T-cell (primary cell): ENCODE measurements around the gene MRGPRF. TPM values are rescaled to one million over a fixed set of nuclear protein-coding genes. Genes with fewer than 3 reads are reported as not detected.

Experiments used
- ATAC-seq, 4 experiments: fragments of 200-7000 bp in 3 of 4; fragments of 150-1000 bp in 1 of 4; cut with Tn5 transposase; replicated peaks in 1 of 4; 1 replicate in 3 of 4; 2 replicates in 1 of 4; pipeline ENCODE4 v1.10.0; 2021; ENCODE audit warnings: moderate library complexity in 3 of 4, mild to moderate bottlenecking in 2 of 4, moderate number of reproducible peaks in 1 of 4
- CTCF ChIA-PET, 2 donors: fragments of 300-600 bp; sonication (Branson Sonifier 250); formaldehyde crosslinking; loops; one replicate each; lab custom pipeline; 2022; ENCODE audit warnings: antibody characterized with exemption in 2 of 2; lab: Charles Lee
- POLR2A ChIA-PET, 2 donors: fragments of 300-600 bp; sonication (Branson Sonifier 250); formaldehyde crosslinking; loops; one replicate each; lab custom pipeline; 2022; ENCODE audit warnings: antibody characterized with exemption in 2 of 2; lab: Charles Lee
- DNase-seq, 35 experiments: peaks; one replicate each; pipeline versions ENCODE4 v3.0.0 to v3.0.0-alpha.2; 2013 to 2023
- H3K27ac ChIP-seq: one replicate; pipeline ENCODE4 v1.5.1; 2013; ENCODE audit warnings: low read length
- H3K27me3 ChIP-seq, 2 experiments: replicated peaks in 1 of 2; 1 replicate in 1 of 2; 2 replicates in 1 of 2; pipeline versions ENCODE4 v1.6.1 to v1.7.0; 2013; ENCODE audit warnings: low read length in 1 of 2, mixed read lengths in 1 of 2; ENCODE audit not compliant: control insufficient read depth in 2 of 2, insufficient read depth in 2 of 2; ENCODE audit errors: extremely low read depth in 1 of 2
- H3K36me3 ChIP-seq, 2 donors: 1 replicate in 1 of 2; 2 replicates in 1 of 2; pipeline versions ENCODE4 v1.6.1 to v1.7.0; 2013; ENCODE audit warnings: low read length in 1 of 2; ENCODE audit not compliant: control insufficient read depth in 2 of 2, insufficient read depth in 1 of 2; ENCODE audit errors: extremely low read depth in 1 of 2
- H3K4me1 ChIP-seq, 2 experiments: 1 replicate in 1 of 2; 2 replicates in 1 of 2; pipeline versions ENCODE4 v1.6.1 to v1.7.0; 2013; ENCODE audit warnings: low read length in 2 of 2, mixed read lengths in 1 of 2; ENCODE audit not compliant: insufficient read depth in 2 of 2, control insufficient read depth in 1 of 2; ENCODE audit errors: extremely low read depth in 1 of 2
- H3K4me3 ChIP-seq, 2 donors: 1 replicate in 1 of 2; 2 replicates in 1 of 2; pipeline versions ENCODE4 v1.5.1 to v1.7.0; 2013; ENCODE audit warnings: mild to moderate bottlenecking in 2 of 2, low read length in 1 of 2, moderate library complexity in 1 of 2; ENCODE audit not compliant: control insufficient read depth in 1 of 2; ENCODE audit errors: extremely low read depth in 1 of 2
- H3K9me3 ChIP-seq: 2 replicates; pipeline ENCODE4 v1.7.0; 2013
- H3K27ac Mint-ChIP-seq, 2 donors: one replicate each; pipeline ENCODE4 v1.8.0; 2020 to 2021; ENCODE audit warnings: mild to moderate bottlenecking in 2 of 2, mixed read lengths in 2 of 2
- H3K27me3 Mint-ChIP-seq, 2 donors: one replicate each; pipeline ENCODE4 v1.8.0; 2021 to 2022; ENCODE audit warnings: mixed read lengths in 2 of 2
- H3K36me3 Mint-ChIP-seq: one replicate; pipeline ENCODE4 v1.8.0; 2021; ENCODE audit warnings: mixed read lengths
- H3K4me1 Mint-ChIP-seq, 3 donors: one replicate each; pipeline ENCODE4 v1.8.0; 2020 to 2022; ENCODE audit warnings: mixed read lengths in 3 of 3, mild to moderate bottlenecking in 1 of 3
- H3K4me3 Mint-ChIP-seq, 3 donors: one replicate each; pipeline ENCODE4 v1.8.0; 2020 to 2022; ENCODE audit warnings: mild to moderate bottlenecking in 3 of 3, mixed read lengths in 3 of 3, moderate library complexity in 3 of 3
- H3K9me3 Mint-ChIP-seq, 3 donors: one replicate each; pipeline ENCODE4 v1.8.0; 2020 to 2022; ENCODE audit warnings: mixed read lengths in 3 of 3
- WGBS: methylation state at CpG from one replicate; pipeline ENCODE4 v1.1.5; 2013; ENCODE audit warnings: missing lambda C conversion rate; ENCODE audit not compliant: insufficient coverage; 5-methylcytosine and 5-hydroxymethylcytosine counted together
- total RNA-seq, 35 experiments: library from RNA in 6 of 35; stranded (reverse) in 6 of 35; fragments of 120-200 nt in 1 of 35; gene quantifications; one replicate each; pipeline versions ENCODE4 v1.2.1 to v1.2.4 and lab custom pipeline; 2013 to 2026

Gene MRGPRF
- total RNA-seq, 5 donors from 2014 or later (not counting 1 experiment from before 2014, with no cell fraction given), result not detected

GRCh38 chr11:68956547-68957254, 56.3 kb downstream of the MRGPRF start:
- H3K9me3 Mint-ChIP-seq, result no peaks in the 10 kb centered on the region
- no peaks in the 10 kb centered on the region for H3K36me3 ChIP-seq
- CTCF ChIA-PET, result interaction anchor here in 1 of 2 donors (0.6 to 1.2 kb wide), 3 partner anchors 88 to 245 kb away, joined by 3 to 5 read pairs (median 3); no protein-coding TSS in a partner anchor
- ATAC-seq, result no peak
- 82% methylated on average over 7 of the region's 12 CpGs for WGBS
- H3K9me3 ChIP-seq, result no peaks in the 10 kb centered on the region
- peaks cover 3 to 10% (median 5%) of the 10 kb centered on the region in 3 donors for H3K4me1 Mint-ChIP-seq
- POLR2A ChIA-PET, result no interaction called here
- H3K4me1 ChIP-seq, result peaks cover 0 to 12% of the 10 kb centered on the region in 2 experiments
- peaks cover 0 to 5% of the 10 kb centered on the region in 2 donors for H3K27me3 Mint-ChIP-seq
- H3K27ac ChIP-seq, result no peak overlapping the region
- no peak overlapping the region for H3K4me3 Mint-ChIP-seq
- no peaks in the 10 kb centered on the region for H3K36me3 Mint-ChIP-seq
- H3K4me3 ChIP-seq, result no peak overlapping the region
- no peak for DNase-seq
- H3K27me3 ChIP-seq, result peaks cover 0 to 29% of the 10 kb centered on the region in 2 experiments
- no peak overlapping the region for H3K27ac Mint-ChIP-seq

DNA sequence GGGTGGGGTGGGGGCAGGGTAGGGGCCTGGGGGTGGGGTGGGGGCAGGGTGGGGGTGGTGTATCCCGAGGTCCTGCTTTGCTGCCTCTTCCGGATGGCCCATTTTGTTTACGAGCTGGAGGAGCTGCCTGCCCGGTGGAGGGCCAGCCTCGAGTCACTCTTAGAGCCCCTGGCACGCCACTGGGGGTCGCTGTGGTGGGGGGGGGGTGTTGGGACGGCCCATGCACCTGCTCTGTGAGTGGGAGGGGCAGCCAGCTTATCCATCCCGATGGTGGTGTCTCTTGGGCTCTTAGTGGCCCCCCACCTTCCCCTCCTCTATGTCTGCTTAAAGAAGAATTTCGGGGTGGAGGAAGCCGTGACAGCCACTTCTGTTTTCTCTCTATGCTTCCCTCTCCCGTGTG, 56.9 kb downstream of the MRGPRF start:
- 0% methylated on average over 4 of the region's 12 CpGs for WGBS
- H3K9me3 Mint-ChIP-seq, result no peaks in the 10 kb centered on the region
- Histone ChIP-seq H3K27me3 (peaks cover 0 to 29% of the 10 kb centered on the region in 2 experiments), H3K27ac (no peak overlapping the region), H3K9me3 (no peaks in the 10 kb centered on the region), H3K4me3 (no peak overlapping the region), H3K4me1 (peaks cover 0 to 12% of the 10 kb centered on the region in 2 experiments), H3K36me3 (no peaks in the 10 kb centered on the region)
- H3K27ac Mint-ChIP-seq, result no peak overlapping the region
- H3K4me1 Mint-ChIP-seq, result peaks cover 3 to 10% (median 5%) of the 10 kb centered on the region in 3 donors
- ATAC-seq, result peak in 2 of 4 experiments; percentile 36 to 65
- POLR2A ChIA-PET, result no interaction called here
- no peak overlapping the region for H3K4me3 Mint-ChIP-seq
- peak in 23 of 35 experiments; percentile 8 to 47 (median 25) for DNase-seq
- CTCF ChIA-PET, result interaction anchor here in 1 of 2 donors (0.6 to 1.2 kb wide), 3 partner anchors 88 to 246 kb away, joined by 3 to 5 read pairs (median 3); no protein-coding TSS in a partner anchor
- no peaks in the 10 kb centered on the region for H3K36me3 Mint-ChIP-seq
- H3K27me3 Mint-ChIP-seq, result peaks cover 0 to 5% of the 10 kb centered on the region in 2 donors

DNA sequence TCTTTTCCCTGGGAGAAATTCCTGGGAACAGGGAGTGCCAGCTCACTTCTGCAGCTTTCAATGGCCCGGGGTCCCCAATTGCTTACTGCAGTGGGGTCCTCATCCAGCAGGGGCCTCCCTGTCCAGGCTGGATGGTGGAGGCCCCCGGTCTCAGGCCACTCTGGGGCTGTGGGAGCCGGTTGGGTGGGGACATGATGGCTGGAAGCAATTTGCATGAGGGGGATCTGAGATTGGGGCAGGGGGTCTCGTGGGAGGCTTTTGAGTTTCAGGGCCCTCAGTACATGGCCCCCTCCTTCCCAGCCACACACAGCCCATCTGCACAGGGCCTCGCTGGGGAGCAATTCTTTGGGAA, 57.5 kb downstream of the MRGPRF start:
- Histone ChIP-seq H3K4me1 (peaks cover 0 to 12% of the 10 kb centered on the region in 2 experiments), H3K4me3 (no peak overlapping the region), H3K9me3 (no peaks in the 10 kb centered on the region), H3K36me3 (no peaks in the 10 kb centered on the region), H3K27ac (no peak overlapping the region), H3K27me3 (peaks cover 0 to 29% of the 10 kb centered on the region in 2 experiments)
- CTCF ChIA-PET, result no interaction called here
- Mint-ChIP-seq H3K36me3 (no peaks in the 10 kb centered on the region), H3K4me3 (no peak overlapping the region), H3K4me1 (peaks cover 3 to 10% (median 5%) of the 10 kb centered on the region in 3 donors), H3K27me3 (peaks cover 0 to 5% of the 10 kb centered on the region in 2 donors), H3K9me3 (no peaks in the 10 kb centered on the region), H3K27ac (no peak overlapping the region)
- 20% methylated on average over 2 of the region's 5 CpGs for WGBS
- POLR2A ChIA-PET, result no interaction called here
- ATAC-seq (no peak), DNase-seq (no peak)

GRCh38 chr11:68954836-68955606, 58.0 kb downstream of the MRGPRF start:
- no peaks in the 10 kb centered on the region for H3K9me3 ChIP-seq
- H3K27ac Mint-ChIP-seq, result no peak overlapping the region
- H3K27me3 Mint-ChIP-seq, result peaks cover 0 to 5% of the 10 kb centered on the region in 2 donors
- H3K36me3 ChIP-seq, result no peaks in the 10 kb centered on the region
- ChIA-PET CTCF (interaction anchor here in 1 of 2 donors (0.7 kb wide), 1 partner anchor 15 kb away, joined by 6 read pairs; no protein-coding TSS in a partner anchor), POLR2A (no interaction called here)
- no peaks in the 10 kb centered on the region for H3K9me3 Mint-ChIP-seq
- no peak overlapping the region for H3K4me3 ChIP-seq
- H3K27me3 ChIP-seq, result peaks cover 0 to 29% of the 10 kb centered on the region in 2 experiments
- peaks cover 0 to 12% of the 10 kb centered on the region in 2 experiments for H3K4me1 ChIP-seq
- H3K4me1 Mint-ChIP-seq, result peaks cover 3 to 10% (median 5%) of the 10 kb centered on the region in 3 donors
- ATAC-seq, result no peak
- no peak overlapping the region for H3K27ac ChIP-seq
- no peak for DNase-seq
- no peak overlapping the region for H3K4me3 Mint-ChIP-seq
- WGBS, result 56% methylated on average over 28 of the region's 30 CpGs
- no peaks in the 10 kb centered on the region for H3K36me3 Mint-ChIP-seq

Other genes starting within 250 kb of the MRGPRF start
- 10 to 100 TPM; 21.2 to 44.1 (median 35.9) TPM for gene CPT1A, start 171.3 kb downstream of the MRGPRF start, total RNA-seq
- 10 to 100 TPM; 34.0 to 36.9 (median 35.3) TPM for gene MRPL21, start 109.4 kb downstream of the MRGPRF start, total RNA-seq
- gene IGHMBP2, start 109.4 kb downstream of the MRGPRF start, total RNA-seq, result 10 to 100 TPM; 33.5 to 59.8 (median 37.0) TPM
- not detected for gene MRGPRD, start 32.3 kb downstream of the MRGPRF start, total RNA-seq
- gene TPCN2, start 35.7 kb upstream of the MRGPRF start, total RNA-seq, result 10 to 100 TPM; 14.9 to 34.3 (median 19.4) TPM
- 1 to 10 TPM in 2 of 5 donors, under 1 TPM in 3; 0.12 to 1.7 (median 0.92) TPM for gene SMIM38, start 142.7 kb upstream of the MRGPRF start, total RNA-seq